GM21717 (cell line): ENCODE results near the gene GDF7.

Source experiments
- ATAC-seq: cut with Tn5 transposase; IDR thresholded peaks from one replicate; pipeline ENCODE4 v1.9.1; 2021; ENCODE audit warnings: mild to moderate bottlenecking, moderate library complexity; ENCODE audit not compliant: unreplicated experiment

The GDF7 gene

DNA sequence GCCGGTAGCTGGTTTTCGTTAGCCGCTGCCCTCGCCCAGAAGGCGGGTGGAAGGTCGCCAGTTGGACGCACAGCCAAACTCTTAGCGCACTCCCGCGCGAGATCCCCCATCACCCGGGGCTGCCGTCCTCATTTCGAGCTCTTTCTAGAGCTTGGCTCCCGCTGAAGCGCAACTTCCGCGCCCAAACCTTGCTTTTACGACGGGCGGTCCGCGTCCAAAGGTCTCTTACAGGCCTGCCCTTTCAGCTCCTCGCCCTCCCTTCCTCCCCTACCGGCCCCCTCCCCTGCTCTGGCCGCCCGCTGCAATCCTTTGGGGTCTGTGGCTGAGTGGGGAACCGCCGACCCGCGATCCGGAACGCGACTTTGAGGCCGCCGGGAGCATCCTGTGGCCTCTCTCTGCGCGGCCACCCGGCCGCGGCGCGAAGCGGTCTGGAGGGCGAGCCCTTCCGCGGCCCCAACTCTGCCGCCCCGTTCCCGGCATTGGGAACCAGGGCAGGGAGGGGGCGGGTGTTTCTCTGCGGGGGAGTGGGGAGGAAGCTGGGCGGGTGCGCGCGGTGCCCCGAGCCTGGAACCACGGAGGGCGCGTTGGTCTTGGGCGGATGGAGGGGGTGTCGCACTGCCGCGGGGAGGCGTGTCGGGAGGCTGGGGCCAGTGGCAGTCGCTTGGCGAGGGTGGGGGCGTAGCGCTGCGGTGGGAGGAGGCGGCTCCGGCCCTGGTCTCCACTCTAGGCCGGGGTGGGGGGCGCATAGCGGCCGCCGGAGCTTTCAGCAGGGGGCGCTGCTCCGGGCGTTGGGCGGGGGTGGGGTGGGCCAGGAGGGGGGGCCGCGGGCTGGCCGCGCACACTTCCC lies at the start of gene GDF7:
Gene GDF7, plus strand, starts transcription at position 841 of the 847 bp plus-strand sequence. CDS start 96 bp downstream, outside the sequence.
- no peak for ATAC-seq

DNA sequence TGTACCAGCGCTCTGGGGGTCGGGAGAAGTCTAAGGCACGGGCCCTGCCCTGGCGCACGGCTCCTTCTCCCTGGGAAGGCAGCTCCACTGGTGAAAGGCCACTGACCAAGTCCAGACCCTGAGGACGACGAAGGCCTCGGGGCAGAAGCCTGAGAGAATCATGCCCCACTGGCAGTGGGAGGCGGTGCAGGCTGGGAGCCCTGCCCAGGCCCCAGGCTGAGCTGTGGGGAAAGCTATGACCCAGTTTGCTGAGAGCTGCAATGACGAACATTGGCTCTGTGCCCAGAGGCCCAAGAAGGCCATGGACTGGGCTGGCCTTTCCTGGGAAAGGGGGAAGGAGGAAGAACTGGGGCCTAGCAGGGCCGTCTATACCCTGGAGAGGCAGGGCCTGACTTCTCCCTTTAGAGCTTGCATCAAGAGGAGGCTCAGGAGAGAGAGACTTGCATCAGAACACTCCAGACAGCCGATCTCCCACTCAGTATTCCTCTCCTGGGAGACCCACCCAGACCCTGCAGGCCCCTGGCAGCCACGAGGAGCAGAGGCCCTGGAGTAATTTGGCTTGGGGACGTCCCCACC lies 49.0 kb upstream of the GDF7 start:
- no peak for ATAC-seq

DNA sequence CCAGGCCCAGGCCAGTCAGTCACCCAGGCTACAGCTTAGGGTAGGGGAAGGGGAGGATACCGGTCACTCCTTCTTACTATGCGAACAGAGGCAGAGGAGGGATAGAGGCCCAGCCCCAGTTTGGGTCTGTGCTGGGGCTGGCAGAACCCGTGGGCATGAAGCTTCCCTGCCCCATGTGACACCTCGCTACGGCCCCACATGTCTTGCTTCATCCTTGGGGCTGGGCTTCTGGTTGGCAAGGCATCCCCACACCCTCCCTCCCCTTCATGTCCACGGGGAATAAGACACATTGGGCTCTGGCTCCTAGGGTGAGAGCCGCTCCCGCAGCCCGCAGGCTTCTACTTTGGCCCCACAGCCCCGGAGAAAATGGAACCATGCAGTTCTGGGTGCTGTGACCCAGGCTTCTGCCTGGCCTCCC lies 48.5 kb upstream of the GDF7 start:
- ATAC-seq: no peak

DNA sequence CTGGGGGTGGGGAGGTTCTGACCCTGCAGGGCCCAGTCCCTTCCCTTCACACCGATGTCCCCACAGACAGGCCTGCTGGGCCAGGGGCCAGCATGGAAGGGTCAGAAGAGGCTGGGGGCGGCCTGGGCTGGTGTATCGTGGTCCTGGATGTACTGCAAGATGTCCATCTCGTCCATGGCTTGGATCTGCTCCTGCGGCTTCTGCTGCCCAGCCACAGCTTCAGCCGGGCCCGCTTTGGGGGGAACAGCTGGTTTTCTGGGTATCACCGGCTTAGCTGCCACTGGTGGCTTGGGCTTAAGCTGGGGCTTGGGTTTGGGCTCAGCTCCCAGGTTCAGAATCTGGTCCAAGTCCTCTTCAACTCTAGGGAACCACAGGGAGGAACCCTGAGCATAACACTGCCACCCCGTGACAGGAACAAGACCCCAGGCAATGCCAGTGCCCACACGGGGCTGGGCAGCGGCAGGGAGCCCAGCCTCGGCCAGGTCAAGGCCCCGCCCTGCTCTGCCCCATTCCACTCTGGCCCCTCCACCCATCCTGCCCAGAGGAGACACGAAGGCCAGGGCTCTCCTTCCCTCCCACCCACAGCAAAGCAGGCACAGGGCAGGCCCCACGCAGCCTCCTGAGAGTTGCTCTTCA lies 47.9 kb upstream of the GDF7 start:
- ATAC-seq: no peak

DNA sequence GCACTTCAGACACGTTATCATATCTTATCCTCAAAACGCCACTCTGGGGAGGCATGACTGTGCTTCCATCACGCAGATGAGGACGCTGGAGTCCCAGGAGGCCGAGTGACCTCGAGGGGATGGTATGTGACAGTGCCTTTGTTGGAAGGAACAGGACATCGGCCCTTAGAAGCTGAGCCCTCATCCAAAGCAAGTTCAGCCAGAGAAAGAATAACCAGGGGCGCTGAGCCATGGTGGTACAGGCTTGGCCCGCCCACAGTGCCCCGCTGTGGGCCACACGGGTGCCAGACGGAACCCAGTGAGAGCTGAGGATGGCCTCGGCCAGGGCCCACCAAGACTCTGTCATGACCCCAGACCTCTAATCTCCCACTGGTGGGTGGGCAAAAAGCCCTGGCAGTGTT lies 47.3 kb upstream of the GDF7 start:
- no peak for ATAC-seq

DNA sequence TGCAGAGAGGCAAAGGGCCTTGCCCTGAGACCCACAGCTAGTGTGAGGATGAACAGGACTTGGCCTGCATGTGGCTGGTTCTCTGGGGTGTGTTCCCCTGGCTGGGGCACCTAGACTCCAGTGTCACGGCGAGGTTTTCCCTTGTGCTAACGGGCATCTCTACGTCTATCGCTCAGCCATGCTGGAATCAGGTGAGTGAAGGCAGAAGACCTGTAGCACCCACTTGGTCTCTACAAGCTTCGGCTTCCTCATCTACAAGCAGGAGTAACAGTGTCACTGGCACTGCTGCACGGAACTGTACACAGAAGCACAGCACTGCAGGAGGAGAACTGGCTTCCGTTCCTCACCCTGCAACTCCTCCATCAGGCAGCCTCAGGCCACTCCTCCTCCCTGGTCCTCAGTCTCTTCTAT lies 46.7 kb upstream of the GDF7 start:
- no peak for ATAC-seq

DNA sequence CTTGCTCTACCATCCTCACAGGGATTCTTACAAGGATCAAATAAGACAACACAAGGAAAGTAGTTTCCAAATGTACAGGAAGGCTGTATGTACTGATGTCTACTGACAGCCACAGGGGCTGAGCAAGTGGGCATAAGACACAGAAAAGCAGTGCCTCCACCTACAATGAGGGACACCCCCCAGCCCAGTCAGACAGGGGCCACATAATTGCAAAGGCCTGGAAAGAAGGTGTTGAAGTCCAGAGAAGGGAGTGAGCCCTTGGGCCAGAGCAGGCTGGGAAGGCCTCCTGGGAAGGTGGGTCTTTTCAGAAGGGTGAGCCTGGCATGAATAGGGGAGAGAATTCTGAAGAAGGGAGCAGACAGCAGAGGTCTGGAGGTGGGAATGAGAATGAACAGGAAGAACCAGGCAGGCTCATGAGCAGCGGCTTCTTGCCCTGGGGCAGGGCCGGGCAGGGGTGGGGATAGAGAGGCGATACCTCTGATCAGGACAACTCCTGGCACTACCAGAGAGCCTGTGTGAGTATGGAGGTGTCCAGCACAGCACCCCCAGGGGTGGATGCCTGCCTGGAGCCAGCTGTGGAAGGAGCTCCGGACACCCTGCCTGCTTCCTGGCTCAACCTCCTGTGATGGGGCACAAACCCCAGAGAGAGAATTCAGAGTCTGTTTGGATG lies 46.1 kb upstream of the GDF7 start:
- no peak for ATAC-seq

DNA sequence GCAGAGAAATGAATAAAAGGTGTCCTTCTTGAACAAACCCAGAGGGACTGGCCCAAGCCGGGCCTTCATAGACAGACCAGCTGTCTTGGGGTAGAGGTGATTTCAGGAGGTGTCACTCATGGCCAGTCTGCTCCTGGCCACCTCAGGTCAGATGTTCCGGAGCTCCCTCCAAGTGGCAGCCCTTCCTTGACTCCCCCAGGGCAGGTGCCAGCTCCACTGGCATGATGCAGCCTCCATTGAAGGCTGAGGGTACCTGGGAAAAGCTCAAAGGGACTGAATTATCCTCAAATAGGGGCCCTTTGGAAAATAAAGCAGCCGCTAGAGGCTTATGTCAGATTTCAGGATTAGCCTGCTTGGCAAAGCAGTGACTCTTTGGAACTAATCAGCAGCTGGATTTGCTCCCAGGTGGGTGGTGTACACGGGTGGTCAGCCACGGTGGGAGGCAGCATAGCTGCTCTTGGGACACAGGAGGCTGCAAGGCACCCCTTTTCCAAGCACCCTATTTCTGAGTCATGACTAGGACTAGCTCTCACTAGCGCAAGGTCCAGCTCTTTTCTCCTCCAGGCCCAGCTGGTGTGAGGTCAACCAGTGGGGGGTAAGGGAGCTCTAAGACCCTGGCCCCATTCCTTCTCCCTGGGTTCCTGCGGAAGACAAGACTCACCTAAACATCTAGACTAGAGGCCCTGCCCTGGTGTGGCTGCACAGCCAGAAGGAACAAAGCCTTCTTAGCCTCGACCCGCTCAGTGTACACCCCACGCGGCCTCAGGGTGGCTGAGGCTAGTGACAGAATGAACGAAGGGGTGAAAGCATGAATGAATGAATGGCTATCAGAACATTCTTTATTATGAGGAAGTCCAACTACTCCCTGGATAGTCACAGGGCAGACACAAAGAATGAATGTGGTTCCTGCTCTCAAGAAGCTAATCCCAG lies 45.3 kb upstream of the GDF7 start:
- no peak for ATAC-seq

DNA sequence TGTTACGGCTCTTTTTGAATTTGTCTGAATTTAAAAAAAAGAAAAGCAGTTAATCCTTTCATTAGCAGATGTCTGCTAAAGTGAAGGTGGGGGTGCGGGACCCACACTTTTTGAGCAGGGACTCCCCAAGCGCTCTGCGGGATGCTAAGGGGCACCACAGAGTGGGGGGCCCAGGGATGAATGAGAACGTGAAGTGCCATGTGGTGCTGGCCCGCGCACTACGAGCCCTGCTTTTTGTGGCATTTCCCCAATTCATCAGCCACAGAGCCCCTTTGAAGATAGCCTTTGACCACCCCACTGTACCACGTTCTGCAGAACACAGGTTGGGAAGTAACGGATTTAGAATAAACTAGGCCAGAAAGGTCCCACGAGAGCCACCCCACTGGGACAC lies 44.7 kb upstream of the GDF7 start:
- ATAC-seq: no peak

DNA sequence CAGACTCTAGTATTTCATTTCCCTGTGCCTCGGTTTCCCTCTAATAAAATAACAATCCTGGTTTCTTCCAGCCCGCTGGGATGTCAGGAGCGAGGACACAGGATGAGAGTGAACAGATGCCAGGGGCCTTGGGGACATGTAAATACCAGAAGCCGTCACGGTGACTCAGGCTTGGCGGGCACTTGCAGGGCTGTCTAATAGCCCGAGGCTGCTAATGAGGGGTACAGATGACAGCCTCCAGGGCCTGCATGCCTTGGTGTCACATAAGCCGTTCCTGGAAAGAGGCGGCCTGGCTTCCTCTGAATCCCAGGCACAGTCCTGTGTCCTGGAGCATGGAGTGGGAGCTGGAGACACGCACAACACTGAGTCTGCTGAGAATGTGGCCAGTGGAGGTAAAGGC lies 44.2 kb upstream of the GDF7 start:
- ATAC-seq: no peak

DNA sequence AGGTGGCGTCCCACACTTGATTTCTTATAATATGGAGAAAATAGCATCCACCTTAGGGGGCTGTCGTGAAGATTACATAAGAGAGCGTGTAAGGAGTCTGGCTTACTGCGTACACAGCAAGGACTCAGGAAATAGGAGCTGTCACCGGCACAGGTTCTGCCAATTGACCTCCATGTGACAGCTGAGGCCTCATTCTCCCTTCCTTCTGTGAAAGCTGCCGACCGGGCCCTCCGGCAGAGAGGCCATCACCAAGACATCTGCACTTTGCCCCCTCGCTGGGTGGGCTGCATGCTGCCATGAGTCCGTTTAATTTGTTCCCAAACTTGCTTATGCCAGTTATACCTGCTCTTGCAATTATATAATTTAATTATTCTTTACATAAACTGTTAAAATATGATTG lies 43.7 kb upstream of the GDF7 start:
- ATAC-seq: no peak

DNA sequence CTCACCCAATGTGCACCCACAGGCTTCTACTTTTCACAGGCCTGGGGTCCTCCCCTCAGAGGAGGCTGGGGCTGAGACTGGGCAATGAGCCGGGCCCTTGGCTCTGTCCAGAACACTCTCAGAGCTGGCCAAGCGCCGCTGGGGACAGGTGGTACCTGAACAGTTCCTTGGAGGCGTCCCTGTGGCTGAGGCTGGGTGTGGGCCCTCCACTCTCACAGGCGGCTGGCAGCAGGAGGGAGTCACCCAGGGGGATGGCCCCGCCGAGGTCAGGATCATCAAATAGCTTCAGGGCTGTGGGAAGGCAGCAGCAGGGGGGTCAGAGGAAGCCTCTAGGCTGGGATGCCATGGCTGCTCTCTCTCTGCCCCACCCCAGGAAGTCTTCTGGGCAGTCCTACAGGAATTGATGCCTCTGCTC lies 43.2 kb upstream of the GDF7 start:
- no peak for ATAC-seq

DNA sequence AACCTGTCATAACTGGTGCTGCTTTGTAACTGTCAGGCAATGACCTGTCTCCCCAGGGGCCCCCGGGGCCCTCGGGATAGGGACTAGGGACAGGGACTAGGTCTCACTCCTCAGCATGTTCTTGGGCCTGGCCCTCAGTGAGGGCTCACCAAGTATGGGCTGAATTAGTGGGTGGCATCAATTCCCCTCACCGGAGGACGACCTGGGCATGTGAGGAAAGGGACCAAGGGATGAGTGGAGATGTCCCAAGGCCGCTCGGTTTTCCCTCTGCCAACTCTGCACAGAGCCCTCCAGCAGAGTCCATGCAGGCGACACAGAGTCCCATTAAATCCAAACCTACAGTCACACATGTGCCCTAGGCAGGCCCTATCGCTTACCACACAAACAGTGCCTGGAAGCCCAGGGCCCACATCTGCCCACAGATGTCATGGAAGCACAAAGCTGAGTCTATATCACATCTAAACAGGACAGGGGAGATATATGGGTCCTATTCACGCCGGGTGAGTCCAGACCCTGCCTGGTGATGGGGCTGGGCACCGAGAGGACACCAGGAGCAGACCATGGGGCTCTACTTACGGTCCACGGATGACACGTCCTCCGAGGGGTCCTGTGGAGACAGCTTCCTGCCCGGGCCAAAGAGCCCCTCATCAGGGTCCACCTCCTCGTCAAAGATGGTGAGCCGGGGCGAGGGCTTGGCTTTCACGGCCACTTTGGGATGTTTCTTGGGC lies 42.6 kb upstream of the GDF7 start:
- no peak for ATAC-seq

DNA sequence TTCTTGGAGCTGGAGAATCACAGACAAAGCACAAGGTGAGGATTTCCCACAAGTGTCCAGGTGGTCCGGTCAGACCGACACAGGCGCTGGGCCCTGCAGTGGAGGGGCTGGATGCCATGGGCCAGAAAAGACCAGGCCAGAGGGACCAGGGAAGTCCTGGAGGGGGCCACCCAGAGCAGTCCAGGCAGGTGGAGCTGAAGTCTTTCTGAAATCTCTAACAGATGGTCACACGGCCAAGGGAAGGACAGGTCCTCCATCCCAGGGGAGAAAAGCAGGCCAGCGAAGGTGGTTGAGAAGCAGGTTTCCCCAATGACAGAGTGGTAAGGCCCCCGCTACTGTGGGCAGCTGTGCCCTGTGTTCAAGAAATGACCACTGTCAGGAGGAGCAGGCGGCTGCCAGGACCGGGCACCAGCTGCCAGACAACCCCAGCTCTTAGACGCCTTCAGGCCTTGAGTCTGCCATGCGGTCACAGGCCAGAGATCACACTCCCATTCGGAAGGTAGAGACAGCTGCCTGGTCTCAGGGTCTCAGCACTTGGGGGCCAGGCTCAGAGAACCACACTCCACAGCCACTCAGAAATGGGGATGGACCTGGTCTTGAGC lies 42.0 kb upstream of the GDF7 start:
- ATAC-seq: no peak

DNA sequence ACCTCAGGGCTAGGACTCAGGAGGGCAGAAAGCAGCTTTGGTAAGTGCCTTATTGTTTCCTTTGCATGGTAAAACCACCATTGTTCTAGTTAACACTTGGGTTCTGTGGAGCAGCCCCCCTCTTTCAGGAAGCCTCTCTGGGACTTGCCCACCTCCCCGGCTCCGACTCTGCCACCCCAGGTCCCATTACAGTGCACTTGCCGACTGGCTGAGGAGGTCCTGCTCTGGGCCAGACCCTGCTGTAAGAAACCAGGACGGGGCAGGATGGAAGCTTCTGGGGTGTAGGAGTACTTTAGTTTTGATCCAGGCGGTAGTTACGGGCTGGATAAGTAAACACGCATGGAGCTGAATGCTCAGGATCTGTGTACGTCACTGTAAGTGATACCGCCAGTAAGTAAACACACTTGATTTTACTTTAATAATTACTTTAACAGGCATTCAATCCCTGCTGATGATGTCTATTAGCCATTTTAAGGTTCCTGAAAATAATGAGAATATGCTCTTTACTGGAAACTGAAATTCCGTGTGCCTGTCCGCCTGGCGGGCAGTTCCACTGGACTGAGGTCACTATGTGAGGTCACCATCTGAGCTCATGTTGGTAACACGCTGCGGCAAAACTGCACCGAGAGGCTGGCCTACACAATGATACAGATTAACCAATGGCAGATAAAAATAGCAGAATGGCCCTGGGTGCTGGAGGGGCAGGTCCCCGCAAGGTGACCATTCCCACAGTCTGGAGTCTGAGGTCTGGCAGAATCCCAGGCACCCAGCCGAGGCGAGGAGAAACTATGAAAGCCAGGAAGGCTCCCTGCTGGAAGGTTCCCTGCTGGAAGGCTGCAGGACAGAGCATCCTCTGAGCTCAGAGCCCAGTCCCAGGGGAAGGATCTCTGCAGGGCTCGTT lies 41.2 kb upstream of the GDF7 start:
- no peak for ATAC-seq

DNA sequence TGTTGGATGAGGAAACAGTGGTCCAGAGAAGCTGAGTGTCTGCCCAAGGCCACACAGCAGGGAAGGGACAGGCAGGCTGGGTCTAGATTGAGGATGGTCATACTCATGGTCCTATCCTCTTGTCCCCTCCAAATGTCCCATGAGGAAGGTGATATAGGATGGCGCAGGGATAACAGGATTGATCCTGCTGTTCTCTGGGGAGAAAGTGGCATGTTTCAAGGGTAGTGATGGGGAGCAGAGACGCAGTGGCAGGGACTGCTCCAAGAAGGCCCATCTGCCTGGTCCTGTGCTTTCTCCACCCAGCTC lies 40.6 kb upstream of the GDF7 start:
- no peak for ATAC-seq

DNA sequence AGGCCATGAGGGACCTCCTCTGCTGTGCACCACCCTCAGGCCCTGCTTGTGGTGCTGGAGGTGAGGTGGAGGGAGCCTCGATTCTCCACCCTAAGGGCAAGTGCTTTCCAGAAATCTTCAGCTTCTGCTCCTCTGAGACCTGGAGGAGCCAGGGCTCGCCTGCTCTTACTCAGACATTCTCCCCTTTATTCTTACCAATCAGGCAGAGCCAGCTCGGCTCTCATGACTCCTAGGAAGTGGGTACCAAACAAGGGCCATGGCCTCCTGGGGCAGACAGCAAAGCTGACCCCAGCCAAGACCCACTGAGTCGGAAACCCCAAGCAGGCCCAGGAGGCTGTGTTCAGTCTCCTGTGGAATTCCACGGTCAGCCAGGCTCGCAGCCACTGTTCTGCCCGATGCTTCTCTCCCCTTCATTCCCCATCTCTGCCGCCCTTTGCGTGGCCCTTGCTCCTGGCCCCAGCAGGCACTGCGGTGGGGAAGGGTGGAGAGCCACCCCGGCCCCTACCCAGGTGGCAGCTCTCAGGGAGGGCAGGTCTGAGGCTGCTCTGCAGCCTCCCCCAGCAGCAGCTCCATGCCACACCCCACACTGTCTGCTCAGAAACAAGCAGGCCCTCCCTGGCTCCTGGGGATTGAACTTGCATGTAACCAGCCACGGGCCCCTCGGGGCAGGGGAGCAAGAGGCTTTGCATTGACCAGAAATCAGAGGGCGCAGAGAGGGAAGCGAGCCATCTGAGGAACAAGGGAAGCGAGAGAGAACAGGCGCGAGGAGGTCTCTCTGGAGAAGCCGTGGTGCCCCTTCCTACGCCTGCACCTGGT lies 40.0 kb upstream of the GDF7 start:
- ATAC-seq: no peak
